HepG2 (cell line): ENCODE data around the gene IQCN. TPM values are rescaled to one million over a fixed set of nuclear protein-coding genes. Genes with fewer than 3 reads are reported as not detected.
A peak's percentile ranks its signal among the peaks of the same experiment; 100 is the strongest.

Source experiments
- ATF2 ChIP-seq: sonication (generic); formaldehyde crosslinking; IDR thresholded peaks from 2 replicates; pipeline ENCODE4 v1.4.0; 2020; ENCODE audit warnings: missing genetic modification reagents
- FOXC1 ChIP-seq: sonication (generic); formaldehyde crosslinking; IDR thresholded peaks from 2 replicates; pipeline ENCODE4 v1.8.0; 2022; ENCODE audit warnings: mild to moderate bottlenecking, missing genetic modification reagents, borderline replicate concordance
- KDM5B ChIP-seq: sonication (generic); formaldehyde crosslinking; IDR thresholded peaks from 2 replicates; pipeline ENCODE4 v1.4.0; 2020; ENCODE audit warnings: missing genetic modification reagents, mild to moderate bottlenecking, borderline replicate concordance
- KLF16 ChIP-seq, 2 experiments: sonication (generic) in 1 of 2; formaldehyde crosslinking in 1 of 2; IDR thresholded peaks; 2 replicates each; pipeline versions ENCODE4 v1.6.1 to v1.8.0; 2016 to 2023; ENCODE audit warnings: missing genetic modification reagents in 2 of 2, missing compliant biosample characterization in 1 of 2
- MEIS2 ChIP-seq: sonication (generic); formaldehyde crosslinking; IDR thresholded peaks from 2 replicates; pipeline ENCODE4 v1.9.0; 2021; ENCODE audit warnings: mild to moderate bottlenecking, missing genetic modification reagents
- MTF1 ChIP-seq: sonication (generic); formaldehyde crosslinking; IDR thresholded peaks from 2 replicates; pipeline ENCODE4 v1.5.0; 2020; ENCODE audit warnings: missing genetic modification reagents
- NCOA2 ChIP-seq: sonication (generic); formaldehyde crosslinking; IDR thresholded peaks from 2 replicates; pipeline ENCODE4 v1.8.0; 2022; ENCODE audit warnings: inconsistent platforms
- REL ChIP-seq: sonication (generic); formaldehyde crosslinking; conservative IDR thresholded peaks from 2 replicates; pipeline ENCODE4 v1.8.0; 2022; ENCODE audit warnings: mild to moderate bottlenecking, missing genetic modification reagents, moderate library complexity
- SIN3B ChIP-seq: fragments of 150-350 bp; IDR thresholded peaks from 2 replicates; pipeline ENCODE4 v1.6.1; 2014; ENCODE audit warnings: low read length
- TEAD3 ChIP-seq: optimal IDR thresholded peaks from 2 replicates; pipeline ENCODE3; 2016; ENCODE audit warnings: borderline replicate concordance
- TGIF2 ChIP-seq: IDR thresholded peaks from 2 replicates; pipeline ENCODE4 v1.6.1; 2016; ENCODE audit warnings: control low read depth, missing compliant biosample characterization
- ZNF563 ChIP-seq: sonication (generic); formaldehyde crosslinking; IDR thresholded peaks from 2 replicates; pipeline ENCODE4 v1.8.0; 2022; ENCODE audit warnings: mild to moderate bottlenecking, moderate library complexity, missing genetic modification reagents
- ZNF576 ChIP-seq: sonication (generic); formaldehyde crosslinking; IDR thresholded peaks from 2 replicates; pipeline ENCODE4 v1.4.0; 2020; ENCODE audit warnings: mild to moderate bottlenecking, missing genetic modification reagents
- ZNF776 ChIP-seq: sonication (generic); formaldehyde crosslinking; IDR thresholded peaks from 2 replicates; pipeline ENCODE4 v1.4.0; 2020; ENCODE audit warnings: mild to moderate bottlenecking, missing genetic modification reagents
- polyA plus RNA-seq, 8 experiments: library from polyadenylated mRNA; depleted of rRNA in 3 of 8; stranded (reverse) in 7 of 8; unstranded in 1 of 8; fragments of >200 nt; fragmentation: Illumina TruSeq in 4 of 8; extraction: Trizol in 4 of 8; gene quantifications; 2 replicates each; pipeline versions ENCODE4 v1.2.1 to v1.2.3, GENCODE V29; 2011 to 2016; ENCODE audit warnings: low read depth in 4 of 8, missing spikeins in 1 of 8, mixed read lengths in 1 of 8; ENCODE audit not compliant: insufficient read depth in 1 of 8
- total RNA-seq, 5 experiments: library from RNA; depleted of rRNA; stranded (reverse); fragments of >200 nt; fragmentation: Illumina TruSeq; extraction: Trizol; gene quantifications; 2 replicates each; pipeline ENCODE4 v1.2.3, GENCODE V29; 2016; ENCODE audit warnings: low read depth in 1 of 5
- TF ChIP-seq, protein P1 (sequence below): sonication (generic); formaldehyde crosslinking; IDR thresholded peaks from 2 replicates; pipeline ENCODE4 v1.8.1; 2022; ENCODE audit warnings: low read depth, mild to moderate bottlenecking, missing genetic modification reagents
- TF ChIP-seq, protein P2 (sequence below): sonication (generic); formaldehyde crosslinking; conservative IDR thresholded peaks from 2 replicates; pipeline ENCODE4 v1.4.0; 2020; ENCODE audit warnings: missing genetic modification reagents
- TF ChIP-seq, protein P3 (sequence below): sonication (generic); formaldehyde crosslinking; IDR thresholded peaks from 2 replicates; pipeline ENCODE4 v1.9.0; 2021; ENCODE audit warnings: missing genetic modification reagents, borderline replicate concordance
- TF ChIP-seq, protein P4 (sequence below), 2 experiments: fragments of 450-650 bp in 1 of 2; sonication (generic) in 1 of 2; formaldehyde crosslinking; IDR thresholded peaks; 2 replicates each; pipeline versions ENCODE4 v1.5.0 to v1.8.0; 2020 to 2022; ENCODE audit warnings: mild to moderate bottlenecking in 1 of 2, missing genetic modification reagents in 1 of 2

The IQCN gene
- total and polyA plus RNA-seq, 2 of the 13 experiments (the other 11 are each of a cell fraction or from before 2014, with no cell fraction given) = 0.04 to 0.18 TPM

DNA sequence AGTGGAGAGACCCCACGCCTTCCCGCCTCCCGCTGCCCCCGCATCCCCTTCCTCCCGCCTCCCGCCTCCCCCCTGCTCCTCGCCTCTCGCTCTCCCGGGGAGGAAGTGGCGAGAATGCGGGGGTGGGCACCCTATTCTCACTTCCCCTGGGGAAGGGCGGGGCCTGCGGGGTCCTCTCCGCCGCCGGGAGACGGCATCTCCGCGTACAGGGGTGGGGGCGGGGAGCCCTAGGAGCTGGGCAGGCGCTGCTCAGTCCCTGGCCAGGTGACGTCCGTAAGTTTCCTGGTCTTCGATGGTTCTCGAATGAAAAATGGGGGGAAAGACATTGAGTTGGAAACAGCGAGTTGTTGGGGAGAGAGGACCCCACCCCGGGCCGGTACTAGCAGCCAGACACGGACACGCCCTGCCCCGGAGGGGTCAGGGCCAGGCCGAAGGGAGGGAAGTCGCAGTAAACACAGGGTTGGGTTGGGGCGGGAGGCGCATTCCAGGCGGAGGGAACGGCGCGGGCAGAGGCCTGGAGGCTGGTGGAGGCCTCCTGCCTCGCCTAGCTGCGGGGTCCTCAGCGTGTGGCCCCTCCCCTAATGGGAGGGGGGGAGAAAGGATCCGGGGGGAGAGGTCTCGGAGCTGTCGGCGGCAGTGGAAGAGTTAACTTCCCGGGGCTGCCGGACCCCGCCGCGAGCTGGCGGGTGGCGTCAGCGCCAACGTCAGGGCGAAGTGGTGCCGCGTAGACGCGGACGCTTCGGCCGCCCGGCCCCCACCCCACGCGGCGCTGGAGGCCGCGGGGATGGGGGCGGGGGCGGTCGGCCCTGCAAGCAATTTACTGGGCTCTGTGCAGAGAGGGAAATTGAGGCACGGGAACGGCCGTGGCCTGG, 17.6 kb upstream of the IQCN start (continued):
- TF ChIP-seq, protein P1, sequence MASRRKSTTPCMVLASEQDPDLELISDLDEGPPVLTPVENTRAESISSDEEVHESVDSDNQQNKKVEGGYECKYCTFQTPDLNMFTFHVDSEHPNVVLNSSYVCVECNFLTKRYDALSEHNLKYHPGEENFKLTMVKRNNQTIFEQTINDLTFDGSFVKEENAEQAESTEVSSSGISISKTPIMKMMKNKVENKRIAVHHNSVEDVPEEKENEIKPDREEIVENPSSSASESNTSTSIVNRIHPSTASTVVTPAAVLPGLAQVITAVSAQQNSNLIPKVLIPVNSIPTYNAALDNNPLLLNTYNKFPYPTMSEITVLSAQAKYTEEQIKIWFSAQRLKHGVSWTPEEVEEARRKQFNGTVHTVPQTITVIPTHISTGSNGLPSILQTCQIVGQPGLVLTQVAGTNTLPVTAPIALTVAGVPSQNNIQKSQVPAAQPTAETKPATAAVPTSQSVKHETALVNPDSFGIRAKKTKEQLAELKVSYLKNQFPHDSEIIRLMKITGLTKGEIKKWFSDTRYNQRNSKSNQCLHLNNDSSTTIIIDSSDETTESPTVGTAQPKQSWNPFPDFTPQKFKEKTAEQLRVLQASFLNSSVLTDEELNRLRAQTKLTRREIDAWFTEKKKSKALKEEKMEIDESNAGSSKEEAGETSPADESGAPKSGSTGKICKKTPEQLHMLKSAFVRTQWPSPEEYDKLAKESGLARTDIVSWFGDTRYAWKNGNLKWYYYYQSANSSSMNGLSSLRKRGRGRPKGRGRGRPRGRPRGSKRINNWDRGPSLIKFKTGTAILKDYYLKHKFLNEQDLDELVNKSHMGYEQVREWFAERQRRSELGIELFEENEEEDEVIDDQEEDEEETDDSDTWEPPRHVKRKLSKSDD (CRISPR knock-in tag) = peak; percentile 76; the same call in 1 of the 2 replicates
- peak; percentile 79 for TF ChIP-seq KDM5B (CRISPR knock-in tag)
- peak; percentile 97 for TF ChIP-seq TEAD3
- TF ChIP-seq, protein P2, sequence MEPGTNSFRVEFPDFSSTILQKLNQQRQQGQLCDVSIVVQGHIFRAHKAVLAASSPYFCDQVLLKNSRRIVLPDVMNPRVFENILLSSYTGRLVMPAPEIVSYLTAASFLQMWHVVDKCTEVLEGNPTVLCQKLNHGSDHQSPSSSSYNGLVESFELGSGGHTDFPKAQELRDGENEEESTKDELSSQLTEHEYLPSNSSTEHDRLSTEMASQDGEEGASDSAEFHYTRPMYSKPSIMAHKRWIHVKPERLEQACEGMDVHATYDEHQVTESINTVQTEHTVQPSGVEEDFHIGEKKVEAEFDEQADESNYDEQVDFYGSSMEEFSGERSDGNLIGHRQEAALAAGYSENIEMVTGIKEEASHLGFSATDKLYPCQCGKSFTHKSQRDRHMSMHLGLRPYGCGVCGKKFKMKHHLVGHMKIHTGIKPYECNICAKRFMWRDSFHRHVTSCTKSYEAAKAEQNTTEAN (CRISPR knock-in tag) = no peak
- TF ChIP-seq KLF16 (CRISPR knock-in tag; IDR thresholded peaks at IDR 0.05) = peak in 1 of 2 experiments; percentile 56; a peak in 1 of 4 replicates
- TF ChIP-seq ATF2 = peak; percentile 28; the same call in 1 of the 2 replicates
- TF ChIP-seq NCOA2 = peak; percentile 62; the same call in 1 of the 2 replicates
- no peak for TF ChIP-seq ZNF576 (CRISPR knock-in tag)
- TF ChIP-seq REL (CRISPR knock-in tag) = no peak
- TF ChIP-seq FOXC1 (CRISPR knock-in tag) = peak; percentile 91; the same call in 1 of the 2 replicates
- TF ChIP-seq MEIS2 = no peak
- TF ChIP-seq SIN3B = no peak
- TF ChIP-seq, protein P3, sequence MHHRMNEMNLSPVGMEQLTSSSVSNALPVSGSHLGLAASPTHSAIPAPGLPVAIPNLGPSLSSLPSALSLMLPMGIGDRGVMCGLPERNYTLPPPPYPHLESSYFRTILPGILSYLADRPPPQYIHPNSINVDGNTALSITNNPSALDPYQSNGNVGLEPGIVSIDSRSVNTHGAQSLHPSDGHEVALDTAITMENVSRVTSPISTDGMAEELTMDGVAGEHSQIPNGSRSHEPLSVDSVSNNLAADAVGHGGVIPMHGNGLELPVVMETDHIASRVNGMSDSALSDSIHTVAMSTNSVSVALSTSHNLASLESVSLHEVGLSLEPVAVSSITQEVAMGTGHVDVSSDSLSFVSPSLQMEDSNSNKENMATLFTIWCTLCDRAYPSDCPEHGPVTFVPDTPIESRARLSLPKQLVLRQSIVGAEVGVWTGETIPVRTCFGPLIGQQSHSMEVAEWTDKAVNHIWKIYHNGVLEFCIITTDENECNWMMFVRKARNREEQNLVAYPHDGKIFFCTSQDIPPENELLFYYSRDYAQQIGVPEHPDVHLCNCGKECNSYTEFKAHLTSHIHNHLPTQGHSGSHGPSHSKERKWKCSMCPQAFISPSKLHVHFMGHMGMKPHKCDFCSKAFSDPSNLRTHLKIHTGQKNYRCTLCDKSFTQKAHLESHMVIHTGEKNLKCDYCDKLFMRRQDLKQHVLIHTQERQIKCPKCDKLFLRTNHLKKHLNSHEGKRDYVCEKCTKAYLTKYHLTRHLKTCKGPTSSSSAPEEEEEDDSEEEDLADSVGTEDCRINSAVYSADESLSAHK (CRISPR knock-in tag) = no peak
- no peak for TF ChIP-seq ZNF776 (CRISPR knock-in tag)
- TF ChIP-seq TGIF2 (CRISPR knock-in tag) = no peak
- no peak for TF ChIP-seq MTF1 (CRISPR knock-in tag)
- TF ChIP-seq, protein P4, sequence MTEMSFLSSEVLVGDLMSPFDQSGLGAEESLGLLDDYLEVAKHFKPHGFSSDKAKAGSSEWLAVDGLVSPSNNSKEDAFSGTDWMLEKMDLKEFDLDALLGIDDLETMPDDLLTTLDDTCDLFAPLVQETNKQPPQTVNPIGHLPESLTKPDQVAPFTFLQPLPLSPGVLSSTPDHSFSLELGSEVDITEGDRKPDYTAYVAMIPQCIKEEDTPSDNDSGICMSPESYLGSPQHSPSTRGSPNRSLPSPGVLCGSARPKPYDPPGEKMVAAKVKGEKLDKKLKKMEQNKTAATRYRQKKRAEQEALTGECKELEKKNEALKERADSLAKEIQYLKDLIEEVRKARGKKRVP (CRISPR knock-in tag; IDR thresholded peaks at IDR 0.05) = 0 out of 4 replicates have a peak, but pooled peaks of 1 of the 2 experiments have one; percentile 12
- TF ChIP-seq ZNF563 (CRISPR knock-in tag) = peak; percentile 73
